Activated CD4-positive, alpha-beta T cell treated with anti-CD3 and anti-CD28 coated beads, Interleukin-10, Interleukin-2, amounts not matched to agents 100 ng/mL and 50 ng/mL, durations not matched to agents 16 hours and 8 hours (primary cell): Measurements from ENCODE around the gene ZNF302.
"Not testable (repeated sequence)": the region's sequence is repeated elsewhere in the genome, so short reads cannot be mapped to it uniquely, and the experiment has no call there.

Experiments used
- DNase-seq: peaks from one replicate; pipeline ENCODE4 v3.0.0-alpha.2; 2020

ZNF302 gene

DNA sequence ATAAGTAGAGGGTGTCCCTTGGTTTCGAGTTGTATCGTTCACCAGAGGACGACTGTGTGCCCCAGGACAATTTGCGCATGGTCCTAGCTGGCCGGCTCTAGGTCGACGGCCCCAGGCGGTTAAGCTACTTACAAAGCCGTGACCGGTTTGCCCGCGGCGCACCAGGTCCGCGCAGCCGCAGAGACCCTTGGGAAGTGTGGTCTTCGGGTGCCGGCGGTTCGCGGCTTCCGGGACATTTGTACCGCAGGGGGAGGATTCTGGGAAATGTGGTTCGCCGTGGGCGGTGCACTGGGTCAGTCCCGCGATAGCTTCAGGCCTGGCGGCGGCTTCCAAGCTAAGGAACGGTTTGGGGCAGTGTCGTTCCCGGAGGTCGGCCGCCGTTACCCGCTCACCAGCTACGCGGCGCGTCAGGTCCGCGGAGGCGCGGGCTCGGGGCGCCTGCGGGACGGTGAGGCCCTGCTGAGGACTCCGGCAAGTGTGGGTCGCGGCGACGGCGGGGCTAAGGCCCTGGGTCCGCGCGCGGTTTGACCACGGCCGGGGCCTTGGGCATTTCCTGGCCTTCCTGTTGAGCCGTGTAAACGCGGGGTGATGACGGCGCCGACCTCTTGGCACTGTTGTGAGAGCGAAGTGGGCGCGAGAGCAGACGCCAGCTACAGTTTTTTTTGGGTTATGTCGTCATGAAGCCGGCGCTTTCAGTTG, at the start of gene ZNF302:
Gene ZNF302 (plus strand): TSS at position 293 of the 699 bp plus-strand sequence. CDS start 1,127 bp downstream, outside the sequence.
- peak; percentile 97 for DNase-seq

- no peak for DNase-seq
These were observed 43.7 kb upstream of the ZNF302 start for GRCh38 chr19:34633802-34634201.

GRCh38 chr19:34639491-34640085, 37.9 kb upstream of the ZNF302 start:
- peak; percentile 63 for DNase-seq

- DNase-seq: no peak
These were observed 35.2 kb upstream of the ZNF302 start for GRCh38 chr19:34642241-34642640.

GRCh38 chr19:34644991-34645461, 32.5 kb upstream of the ZNF302 start:
- DNase-seq: no peak

DNA sequence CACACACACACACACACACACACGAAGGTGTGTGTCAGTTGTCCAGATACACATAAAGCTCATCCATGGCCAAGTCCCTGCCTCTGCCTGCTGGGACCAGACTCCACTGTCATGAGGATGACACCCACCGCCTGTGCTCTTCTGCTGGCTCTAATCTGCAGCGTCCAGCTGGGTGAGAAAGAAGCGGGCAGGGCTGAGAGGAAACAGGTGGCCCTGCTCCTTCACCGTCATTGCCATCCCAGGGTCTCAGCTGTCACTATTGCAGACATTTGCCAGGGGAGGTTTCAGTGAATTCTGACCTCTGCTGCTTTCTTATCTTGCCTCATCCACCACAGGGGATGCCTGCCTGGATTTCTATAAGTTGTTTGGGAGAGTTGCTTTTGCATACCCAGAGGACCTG, 31.9 kb upstream of the ZNF302 start:
- DNase-seq: no peak

GRCh38 chr19:34649886-34650543, 27.5 kb upstream of the ZNF302 start:
- DNase-seq: no peak

GRCh38 chr19:34651747-34652146, 25.7 kb upstream of the ZNF302 start:
- DNase-seq: no peak

DNA sequence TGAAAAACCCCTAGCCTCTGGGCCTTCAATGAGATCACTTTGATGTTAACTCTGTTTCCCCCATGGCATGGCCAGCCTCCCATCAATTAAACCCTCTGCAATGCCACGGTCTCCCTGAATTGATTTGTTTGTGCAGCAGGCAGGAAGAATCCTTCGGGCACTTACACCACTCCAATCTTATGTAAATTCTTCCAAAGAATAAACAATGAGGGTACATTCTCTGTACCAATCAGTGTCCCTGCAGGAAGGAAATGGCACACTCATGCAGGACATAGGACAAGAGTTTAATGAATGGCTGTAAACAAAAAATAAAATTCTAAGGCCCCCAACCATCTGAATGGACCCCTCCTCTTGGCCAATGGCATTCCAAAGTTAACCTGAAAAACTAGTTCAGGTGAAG, 22.7 kb upstream of the ZNF302 start:
- no peak for DNase-seq

GRCh38 chr19:34655651-34656050, 21.8 kb upstream of the ZNF302 start:
- DNase-seq: no peak

DNA sequence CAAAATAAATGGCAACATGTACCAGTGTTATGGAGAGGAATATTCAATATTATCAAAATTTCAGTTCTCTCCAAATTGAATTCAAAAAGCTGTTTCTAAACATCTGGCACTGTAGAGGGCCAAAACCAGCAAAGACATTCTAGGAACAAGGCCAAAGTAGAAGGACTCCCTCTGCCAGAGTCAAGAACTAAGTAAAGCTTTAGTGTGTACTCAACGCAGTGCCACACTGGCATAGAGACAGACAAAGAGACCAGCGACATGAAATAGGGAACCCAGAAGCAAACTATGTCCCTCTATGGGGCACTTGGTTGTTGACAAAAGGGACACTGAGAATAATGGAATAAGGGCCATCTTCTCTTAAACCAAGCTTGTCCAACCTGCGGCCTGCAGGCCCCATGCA, 16.1 kb upstream of the ZNF302 start:
- DNase-seq: no peak

- DNase-seq: peak; percentile 44
These were observed 14.6 kb upstream of the ZNF302 start for GRCh38 chr19:34662919-34663318.

- DNase-seq: no peak
These were observed 13.3 kb upstream of the ZNF302 start for GRCh38 chr19:34664168-34664567.

DNA sequence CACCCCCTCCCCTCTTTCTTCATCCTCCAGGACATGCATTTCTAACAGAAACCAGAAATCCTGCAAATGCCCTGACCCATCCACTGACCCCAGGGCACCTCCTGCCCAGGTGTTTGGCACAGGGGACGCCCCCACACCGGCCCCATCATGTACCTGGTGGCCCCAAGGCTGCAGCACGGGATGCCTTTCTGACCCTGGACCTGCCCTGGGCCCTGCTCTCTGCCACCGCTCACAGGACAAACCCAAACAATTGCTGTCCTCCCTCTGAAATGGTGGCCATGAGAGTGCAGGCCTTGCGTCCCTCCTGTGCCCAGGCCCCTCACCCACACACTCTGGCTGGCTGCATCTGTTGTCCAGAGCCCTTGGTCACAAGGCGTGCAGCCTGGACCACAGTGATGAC, 12.6 kb upstream of the ZNF302 start:
- no peak for DNase-seq

DNA sequence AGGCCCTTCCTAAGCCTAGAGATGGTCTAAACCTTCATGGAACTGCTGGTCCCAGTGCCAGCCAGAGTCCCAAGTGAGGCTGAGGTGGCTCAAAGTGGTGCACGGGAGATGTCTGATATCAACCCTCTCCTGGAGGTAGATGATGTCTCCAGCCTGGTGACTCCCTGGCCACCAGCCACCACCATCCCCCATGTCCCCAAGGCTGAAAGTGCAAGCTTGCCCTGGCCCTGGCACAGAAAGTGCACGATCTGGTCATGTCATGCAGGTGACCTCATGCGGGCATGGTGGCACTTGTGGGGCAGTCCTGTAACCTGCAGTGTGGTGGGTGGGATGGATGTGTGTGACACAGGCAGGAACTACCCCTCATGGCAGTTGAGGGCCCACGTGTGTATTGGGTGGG, 12.2 kb upstream of the ZNF302 start:
- DNase-seq: not testable (repeated sequence)

- no peak for DNase-seq
These were observed 11.1 kb upstream of the ZNF302 start for GRCh38 chr19:34666200-34666957.

- no peak for DNase-seq
These were observed 10.6 kb upstream of the ZNF302 start for GRCh38 chr19:34666958-34667265.

DNA sequence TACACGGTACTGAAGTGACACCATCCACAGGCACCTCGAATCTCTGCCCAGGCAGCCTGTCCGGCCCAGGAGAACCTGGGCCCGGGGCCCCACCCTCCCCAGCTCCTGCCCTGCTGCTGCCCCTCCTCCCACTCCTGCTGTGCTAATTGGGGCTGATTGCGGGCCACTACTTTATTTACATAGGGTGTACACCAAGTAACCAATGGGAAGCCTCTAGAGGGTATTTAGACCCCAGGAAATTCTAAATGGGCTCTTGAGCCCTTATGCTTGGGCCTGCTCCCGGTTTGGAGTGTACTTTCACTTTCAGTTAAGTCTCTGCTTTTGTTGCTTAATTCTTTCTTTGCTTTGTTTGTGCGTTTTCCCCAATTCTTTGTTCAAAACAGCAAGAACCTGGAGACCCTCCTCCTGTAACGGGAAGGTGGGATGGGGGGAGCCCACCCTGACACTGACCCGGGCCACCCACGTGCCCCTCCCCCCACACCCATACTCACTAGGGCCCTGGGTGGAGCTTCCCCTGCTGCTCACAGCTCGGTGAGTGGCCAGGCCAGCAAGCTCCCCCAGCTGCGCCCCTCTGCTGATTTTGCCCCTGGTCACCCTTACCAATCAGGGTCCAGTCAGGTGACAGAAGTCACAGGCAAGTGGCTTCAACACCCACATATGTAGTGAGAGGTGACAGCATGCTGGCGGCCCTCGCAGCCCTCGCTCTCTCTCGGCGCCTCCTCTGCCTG, 10.0 kb upstream of the ZNF302 start:
- DNase-seq: no peak

DNA sequence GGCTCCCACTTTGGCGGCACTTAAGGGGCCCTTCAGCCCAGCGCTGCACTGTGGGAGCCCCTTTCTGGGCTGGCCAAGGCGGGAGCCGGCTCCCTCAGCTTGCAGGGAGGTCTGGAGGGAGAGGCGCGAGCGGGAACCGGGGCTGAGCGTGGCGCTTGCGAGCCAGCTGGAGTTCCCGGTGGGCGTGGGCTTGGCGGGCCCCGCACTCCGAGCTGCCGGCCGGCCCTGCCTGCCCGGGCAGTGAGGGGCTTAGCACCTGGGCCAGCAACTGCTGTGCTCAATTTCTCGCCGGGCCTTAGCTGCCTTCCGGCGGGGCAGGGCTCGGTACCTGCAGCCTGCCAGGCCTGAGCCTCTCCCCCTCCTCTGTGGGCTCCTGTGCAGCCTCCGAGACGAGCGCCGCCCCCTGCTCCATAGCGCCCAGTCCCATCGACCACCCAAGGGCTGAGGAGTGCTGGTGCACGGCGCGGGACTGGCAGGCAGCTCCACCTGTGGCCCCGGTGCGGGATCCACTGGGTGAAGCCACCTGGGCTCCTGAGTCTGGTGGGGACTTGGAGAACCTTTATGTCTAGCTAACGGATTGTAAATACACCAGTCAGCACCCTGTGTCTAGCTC, 9.3 kb upstream of the ZNF302 start:
- not testable (repeated sequence) for DNase-seq

GRCh38 chr19:34668690-34669089, 8.8 kb upstream of the ZNF302 start:
- not testable (repeated sequence) for DNase-seq

GRCh38 chr19:34669305-34669704, 8.2 kb upstream of the ZNF302 start:
- no peak for DNase-seq

DNA sequence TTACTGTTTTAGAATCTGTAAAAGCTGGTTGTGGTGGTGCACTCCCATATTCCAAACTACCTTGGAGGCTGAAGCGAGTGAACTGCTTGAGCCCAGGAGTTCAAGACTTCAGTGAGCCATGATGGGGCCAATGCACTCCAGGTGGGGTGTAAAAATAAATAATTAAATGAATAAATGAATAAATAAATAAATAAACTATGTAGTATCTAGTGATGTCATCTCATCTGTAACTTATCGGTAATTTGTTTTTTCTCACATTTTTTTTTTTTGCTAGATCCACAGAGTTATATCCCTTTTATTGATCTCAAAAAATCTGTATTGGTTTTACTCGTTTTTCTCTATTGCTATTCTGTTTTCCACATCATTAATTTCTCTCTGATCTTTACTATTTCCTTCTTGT, 5.5 kb upstream of the ZNF302 start:
- no peak for DNase-seq
